ENCODE results near the gene CDR2. TPM values are rescaled to one million over a fixed set of nuclear protein-coding genes. Genes with fewer than 3 reads are reported as not detected.
A peak's percentile ranks its signal among the peaks of the same experiment; 100 is the strongest.
"Not testable (repeated sequence)": the region's sequence is repeated elsewhere in the genome, so short reads cannot be mapped to it uniquely, and the experiment has no call there.

Gene CDR2
- total and polyA plus RNA-seq, 9 of the 15 experiments (the other 6 are each of a cell fraction or from before 2014, with no cell fraction given), result 4.6 to 30.3 (median 19.9) TPM

DNA sequence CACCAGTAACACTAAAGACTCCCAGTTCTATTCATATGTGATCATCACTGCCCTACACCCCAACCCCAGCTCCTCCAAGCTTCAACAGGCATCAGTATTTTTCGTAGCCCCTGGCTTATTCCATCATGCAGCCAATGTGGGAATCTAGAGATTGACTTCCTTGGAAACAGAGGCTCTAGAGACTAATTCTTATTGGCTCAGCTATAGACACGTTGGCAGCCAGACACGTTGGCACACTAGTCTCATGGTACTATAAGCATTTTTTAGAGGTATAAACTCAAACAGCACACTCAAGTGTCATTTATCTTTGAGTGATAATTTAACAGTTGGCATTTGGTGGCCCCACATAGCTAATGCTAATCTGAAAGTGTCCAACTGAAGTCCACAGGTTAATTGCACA is 44.4 kb upstream of the CDR2 start:
- no TSS peak for BruUV-seq (replicated peaks)
- peaks cover 7% of the 10 kb centered on the region for H3K36me3 ChIP-seq (ENCODE audit: control insufficient read depth, insufficient read depth, low read length)
- H4K20me1 ChIP-seq (replicated peaks; ENCODE audit: control insufficient read depth, insufficient read depth, low read length), result no peaks in the 10 kb centered on the region
- no peak overlapping the region for H3K9ac ChIP-seq (ENCODE audit: insufficient read depth in 1 of 2, low read depth in 2 of 2, low read length in 2 of 2)
- POLR2A ChIA-PET, result no interaction called here
- TF ChIP-seq HSF4 (CRISPR knock-in tag; IDR thresholded peaks at IDR 0.05; ENCODE audit: borderline replicate concordance) (no peak), HOXB6 (CRISPR knock-in tag; IDR thresholded peaks at IDR 0.05; ENCODE audit: borderline replicate concordance) (no peak)
- TF ChIP-seq, protein P1, sequence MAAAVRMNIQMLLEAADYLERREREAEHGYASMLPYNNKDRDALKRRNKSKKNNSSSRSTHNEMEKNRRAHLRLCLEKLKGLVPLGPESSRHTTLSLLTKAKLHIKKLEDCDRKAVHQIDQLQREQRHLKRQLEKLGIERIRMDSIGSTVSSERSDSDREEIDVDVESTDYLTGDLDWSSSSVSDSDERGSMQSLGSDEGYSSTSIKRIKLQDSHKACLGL (CRISPR knock-in tag; IDR thresholded peaks at IDR 0.05; ENCODE audit: borderline replicate concordance, poor library complexity, severe bottlenecking), result no peak
- no peak for DNase-seq (ENCODE audit: extremely low read depth in 1 of 4, low spot score in 3 of 4)
- CTCF ChIA-PET (ENCODE audit: low intra/inter-chr PET ratio), result no interaction called here
- peaks cover 2% of the 10 kb centered on the region for H3K9me3 ChIP-seq (replicated peaks; ENCODE audit: control insufficient read depth, insufficient read depth, low read depth, low read length)
- in situ Hi-C loops (cut with MboI), result no loop called here
- FAIRE-seq, result no peak
- 74% methylated on average over 3 of the region's 3 CpGs for WGBS (ENCODE audit: insufficient coverage, low coverage, missing lambda C conversion rate)
- no peaks in the 10 kb centered on the region; a peak in 1 of 5 replicates for H3K4me1 ChIP-seq (replicated peaks in 1 of 2; ENCODE audit: control insufficient read depth in 2 of 2, insufficient read depth in 2 of 2, low read length in 2 of 2)
- no peak overlapping the region for H2AFZ ChIP-seq (ENCODE audit: low read depth, low read length)
- no peak overlapping the region for H3K4me3 ChIP-seq
- H3K27ac ChIP-seq (ENCODE audit: extremely low read depth, low read depth, low read length), result no peak overlapping the region
- no peak for ATAC-seq
- intact Hi-C loops (cut with micrococcal nuclease), result no loop called here
- no peaks in the 10 kb centered on the region for H3K27me3 ChIP-seq (ENCODE audit: control insufficient read depth in 2 of 2, insufficient read depth in 2 of 2, low read length in 2 of 2)
- H3K9me1 ChIP-seq (ENCODE audit: control insufficient read depth, insufficient read depth, low read length), result no peaks in the 10 kb centered on the region
- H3K4me2 ChIP-seq (ENCODE audit: insufficient read depth, low read length), result no peak overlapping the region
- no peaks in the 10 kb centered on the region for H3K79me2 ChIP-seq (ENCODE audit: control insufficient read depth, insufficient read depth, low read length)

DNA sequence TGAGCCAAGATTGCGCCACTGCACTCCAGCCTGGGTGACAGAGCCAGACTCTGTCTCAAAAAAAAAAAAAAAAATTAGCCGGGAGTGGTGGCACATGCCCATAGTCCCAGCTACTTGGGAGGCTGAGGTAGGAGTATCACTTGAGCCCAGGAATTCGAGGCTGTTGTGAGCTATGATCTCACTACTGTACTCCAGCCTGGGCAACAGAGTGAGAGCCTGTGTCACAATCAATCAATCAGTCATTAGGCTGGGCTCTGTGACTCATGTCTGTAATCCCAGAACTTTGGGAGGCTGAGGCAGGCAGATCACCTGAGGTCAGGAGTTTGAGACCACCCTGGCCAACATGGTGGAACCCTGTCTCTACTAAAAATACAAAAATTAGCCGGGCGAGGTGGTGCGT is 43.4 kb upstream of the CDR2 start:
- H3K36me3 ChIP-seq (ENCODE audit: control insufficient read depth, insufficient read depth, low read length); H2AFZ ChIP-seq (ENCODE audit: low read depth, low read length); H3K27ac ChIP-seq (ENCODE audit: extremely low read depth, low read depth, low read length); H3K79me2 ChIP-seq (ENCODE audit: control insufficient read depth, insufficient read depth, low read length); H3K27me3 ChIP-seq (ENCODE audit: control insufficient read depth in 2 of 2, insufficient read depth in 2 of 2, low read length in 2 of 2); ATAC-seq; BruUV-seq (replicated peaks); H3K4me1 ChIP-seq (replicated peaks in 1 of 2; ENCODE audit: control insufficient read depth in 2 of 2, insufficient read depth in 2 of 2, low read length in 2 of 2); intact Hi-C loops (cut with micrococcal nuclease); DNase-seq (ENCODE audit: extremely low read depth in 1 of 4, low spot score in 3 of 4); in situ Hi-C loops (cut with MboI); H3K9ac ChIP-seq (ENCODE audit: insufficient read depth in 1 of 2, low read depth in 2 of 2, low read length in 2 of 2); H3K4me3 ChIP-seq; FAIRE-seq; H4K20me1 ChIP-seq (replicated peaks; ENCODE audit: control insufficient read depth, insufficient read depth, low read length); H3K9me3 ChIP-seq (replicated peaks; ENCODE audit: control insufficient read depth, insufficient read depth, low read depth, low read length); H3K4me2 ChIP-seq (ENCODE audit: insufficient read depth, low read length); CTCF ChIA-PET (ENCODE audit: low intra/inter-chr PET ratio); H3K9me1 ChIP-seq (ENCODE audit: control insufficient read depth, insufficient read depth, low read length): not testable (repeated sequence)
- POLR2A ChIA-PET, result interaction anchor here (1.8 kb wide), 1 partner anchor 14 kb away, joined by 3 read pairs; no protein-coding TSS in a partner anchor
- TF ChIP-seq, protein P2, sequence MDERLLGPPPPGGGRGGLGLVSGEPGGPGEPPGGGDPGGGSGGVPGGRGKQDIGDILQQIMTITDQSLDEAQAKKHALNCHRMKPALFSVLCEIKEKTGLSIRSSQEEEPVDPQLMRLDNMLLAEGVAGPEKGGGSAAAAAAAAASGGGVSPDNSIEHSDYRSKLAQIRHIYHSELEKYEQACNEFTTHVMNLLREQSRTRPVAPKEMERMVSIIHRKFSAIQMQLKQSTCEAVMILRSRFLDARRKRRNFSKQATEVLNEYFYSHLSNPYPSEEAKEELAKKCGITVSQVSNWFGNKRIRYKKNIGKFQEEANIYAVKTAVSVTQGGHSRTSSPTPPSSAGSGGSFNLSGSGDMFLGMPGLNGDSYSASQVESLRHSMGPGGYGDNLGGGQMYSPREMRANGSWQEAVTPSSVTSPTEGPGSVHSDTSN (CRISPR knock-in tag; IDR thresholded peaks at IDR 0.05; ENCODE audit: low read depth), result not testable (repeated sequence)
- TF ChIP-seq, protein P2 (tag; conservative IDR thresholded peaks at IDR 0.05; ENCODE audit: low read depth), result 0 out of 2 replicates have a peak, but pooled peaks have one; percentile 20
- TF ChIP-seq MEIS2 (IDR thresholded peaks at IDR 0.05; ENCODE audit: partially characterized antibody), result peak; percentile 69
- peak; percentile 63 for TF ChIP-seq ZNF121 (CRISPR knock-in tag; conservative IDR thresholded peaks at IDR 0.05)
- WGBS (ENCODE audit: insufficient coverage, low coverage, missing lambda C conversion rate), result 83% methylated on average over 4 of the region's 6 CpGs
